Stimulated activated CD8-positive, alpha-beta memory T cell treated with anti-CD3 and anti-CD28 coated beads, Interleukin-7, amount 100 ng/mL, for 24 hours (primary cell): ENCODE data around the gene CFAP99.

Experiments used
- DNase-seq: peaks from one replicate; pipeline ENCODE4 v3.0.0-alpha.2; 2020; ENCODE audit warnings: low read depth

Gene CFAP99

DNA sequence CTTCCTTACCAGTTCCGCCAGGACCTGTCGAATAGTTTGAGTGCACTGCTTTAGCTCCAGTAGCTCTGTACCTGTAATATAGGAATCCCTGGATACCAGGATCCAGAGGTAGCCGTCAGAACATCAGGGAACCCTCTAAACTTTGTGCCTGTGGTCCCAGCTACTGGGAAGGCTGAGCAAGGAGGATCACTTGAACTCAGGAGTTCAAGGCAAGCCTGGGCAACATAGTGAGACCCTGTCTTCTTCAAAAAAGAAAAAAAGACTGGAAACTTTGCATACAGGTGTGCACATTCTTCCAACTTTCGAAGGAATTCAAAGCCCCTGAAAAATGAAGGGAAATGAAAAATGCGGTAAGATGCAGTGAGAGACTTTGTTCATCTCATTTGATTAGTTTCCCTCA lies 85.1 kb downstream of the CFAP99 start:
- DNase-seq: no peak

GRCh38 chr4:2507259-2507658 lies 88.5 kb downstream of the CFAP99 start:
- DNase-seq: no peak

- no peak for DNase-seq
These were observed 89.1 kb downstream of the CFAP99 start for GRCh38 chr4:2507855-2508254.

DNA sequence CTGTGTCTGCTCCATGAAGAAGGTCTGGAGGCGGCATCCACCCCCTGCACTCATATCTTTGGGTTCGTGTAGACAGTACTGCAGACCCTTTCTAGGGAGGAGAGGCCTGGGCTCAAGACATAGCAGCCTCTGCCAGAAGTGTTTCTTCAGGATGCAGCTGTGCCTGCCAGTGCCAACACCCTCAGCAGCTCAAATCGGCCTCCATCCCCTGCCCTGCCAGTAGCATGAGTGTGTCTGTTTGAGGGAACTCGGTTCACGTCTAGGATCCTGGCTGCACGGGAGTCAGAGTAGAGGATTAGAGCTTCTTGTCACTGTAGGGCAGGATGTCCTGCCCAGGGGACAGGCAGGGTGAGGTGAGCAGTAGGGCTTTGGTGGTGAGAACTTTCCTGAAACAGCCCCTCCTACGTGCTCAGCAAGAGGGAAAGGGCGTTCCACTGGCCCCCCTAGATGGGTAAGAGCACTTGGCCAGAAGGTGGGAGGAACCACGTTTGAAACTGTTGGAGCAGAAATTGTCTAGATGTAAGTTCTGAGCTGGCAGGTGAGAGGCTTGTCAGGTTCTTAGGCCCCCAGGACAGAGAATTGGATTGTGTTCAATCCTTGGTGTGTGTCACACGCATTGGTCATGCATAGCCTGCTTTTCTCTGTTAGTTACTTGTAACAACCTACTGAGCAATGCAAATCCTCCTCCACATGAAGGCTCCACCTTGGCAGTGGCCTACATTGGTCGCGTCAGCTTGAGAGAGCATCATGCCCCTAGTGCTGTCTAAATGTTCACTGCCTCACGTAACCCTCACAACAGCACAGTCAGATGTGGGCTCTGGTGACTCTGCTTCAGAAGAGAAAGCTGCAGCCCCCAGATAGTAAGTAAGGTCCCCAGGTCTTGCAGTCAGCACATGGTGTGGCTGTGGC lies 91.8 kb downstream of the CFAP99 start:
- no peak for DNase-seq

DNA sequence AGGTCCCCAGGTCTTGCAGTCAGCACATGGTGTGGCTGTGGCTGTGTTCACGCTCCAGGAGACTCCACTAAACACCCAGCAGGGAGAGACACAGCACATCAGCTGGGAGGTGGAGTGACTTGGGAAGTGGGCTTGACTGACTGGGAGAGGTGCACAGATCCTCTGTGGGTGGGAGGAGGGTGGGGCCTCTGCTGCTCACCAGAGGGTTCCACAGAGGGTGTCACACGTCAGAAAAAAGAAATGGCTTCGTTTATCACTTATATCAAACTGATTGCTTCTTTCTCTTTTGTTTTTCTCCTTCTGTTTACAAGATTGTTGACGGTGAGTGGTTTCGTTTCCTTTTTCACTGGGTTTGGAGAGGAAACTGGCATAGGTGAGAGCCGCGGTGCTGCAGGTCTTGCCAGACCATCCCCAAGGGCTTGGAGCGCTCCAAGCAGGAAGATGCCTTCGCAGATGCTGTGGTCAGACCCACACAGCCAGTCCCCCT lies 92.9 kb downstream of the CFAP99 start:
- DNase-seq: no peak
